Upper lobe of left lung (tissue), 6 donors: ENCODE measurements around the gene ADGRG3. TPM values are rescaled to one million over a fixed set of nuclear protein-coding genes. Genes with fewer than 3 reads are reported as not detected.
"Not testable (repeated sequence)": the region's sequence is repeated elsewhere in the genome, so short reads cannot be mapped to it uniquely, and the experiment has no call there.

Source experiments
- ATAC-seq, 2 donors: fragments of 200-7000 bp; cut with Tn5 transposase; one replicate each; pipeline ENCODE4 v1.9.1; 2022; ENCODE audit warnings: mild to moderate bottlenecking in 2 of 2, moderate library complexity in 2 of 2; ENCODE audit not compliant: low FRiP score in 2 of 2
- DNase-seq, 2 donors: peaks; one replicate each; pipeline ENCODE4 v3.0.0-alpha.2; 2019 to 2020
- H3K27ac ChIP-seq, 4 donors: fragments of 200-600 bp; sonication (generic); one replicate each; pipeline ENCODE4 v1.5.1; 2016 to 2019
- H3K27me3 ChIP-seq, 4 donors: fragments of 200-600 bp; sonication (generic); one replicate each; pipeline ENCODE4 v1.5.1; 2017 to 2019
- H3K36me3 ChIP-seq, 4 donors: fragments of 200-600 bp; sonication (generic); one replicate each; pipeline ENCODE4 v1.5.1; 2016 to 2019
- H3K4me1 ChIP-seq, 4 donors: fragments of 200-600 bp; sonication (generic); one replicate each; pipeline ENCODE4 v1.5.1; 2018 to 2019
- H3K4me3 ChIP-seq, 4 donors: fragments of 200-600 bp; sonication (generic); one replicate each; pipeline ENCODE4 v1.5.1; 2017 to 2019; ENCODE audit warnings: mild to moderate bottlenecking in 2 of 4, moderate library complexity in 1 of 4
- H3K9me3 ChIP-seq, 4 donors: fragments of 200-600 bp; sonication (generic); one replicate each; pipeline ENCODE4 v1.5.1; 2018 to 2019
- CTCF ChIP-seq, 6 experiments: fragments of 450-650 bp in 4 of 6; fragments of 200-600 bp in 2 of 6; sonication (generic) in 2 of 6; IDR thresholded peaks; one replicate each; pipeline ENCODE4 v1.5.1; 2016 to 2019; ENCODE audit warnings: antibody characterized with exemption in 6 of 6
- EP300 ChIP-seq, 4 donors: sonication (generic); formaldehyde crosslinking; IDR thresholded peaks; one replicate each; pipeline ENCODE4 v1.5.1; 2017; ENCODE audit warnings: antibody characterized with exemption in 4 of 4, control low read depth in 2 of 4
- POLR2A ChIP-seq, 4 donors: fragments of 450-650 bp; IDR thresholded peaks; one replicate each; pipeline ENCODE4 v1.5.1; 2016 to 2017; ENCODE audit warnings: antibody characterized with exemption in 4 of 4, mild to moderate bottlenecking in 2 of 4
- POLR2AphosphoS5 ChIP-seq, 2 donors: sonication (generic); formaldehyde crosslinking; IDR thresholded peaks; one replicate each; pipeline ENCODE4 v1.5.1; 2017; ENCODE audit warnings: antibody characterized with exemption in 2 of 2
- WGBS, 2 donors: methylation state at CpG; one replicate each; pipeline ENCODE4 v1.1.5; 2017 to 2018; 5-methylcytosine and 5-hydroxymethylcytosine counted together
- total RNA-seq, 6 donors: library from RNA; depleted of rRNA in 4 of 6; stranded (reverse); fragments of >200 nt in 4 of 6; gene quantifications; one replicate each; pipeline versions ENCODE4 v1.1.0 to v1.2.1, GENCODE V29; 2016 to 2021
- donor health status: DM: no; HTN: no; CAD: no; lungs with moderate emphysema.
- donor health status: DM: no; HTN: yes; CAD: no; lungs with severe emphysema.

Gene ADGRG3
- total RNA-seq, 6 donors from 2014 or later = 3.1 to 17.2 (median 8.4) TPM

GRCh38 chr16:57709663-57710062, 41.6 kb downstream of the ADGRG3 start:
- DNase-seq = no peak
- 77 to 88% methylated on average over 3 of the region's 3 CpGs for WGBS, 2 donors

GRCh38 chr16:57711346-57711745, 43.2 kb downstream of the ADGRG3 start:
- no peaks in the 10 kb centered on the region for H3K36me3 ChIP-seq
- no peaks in the 10 kb centered on the region for H3K9me3 ChIP-seq
- no peak for TF ChIP-seq POLR2A (IDR thresholded peaks at IDR 0.05)
- TF ChIP-seq CTCF (IDR thresholded peaks at IDR 0.05) = no peak
- TF ChIP-seq EP300 (IDR thresholded peaks at IDR 0.05) = no peak
- no peak for TF ChIP-seq POLR2AphosphoS5 (IDR thresholded peaks at IDR 0.05)
- H3K4me1 ChIP-seq = no peaks in the 10 kb centered on the region
- H3K27ac ChIP-seq = no peak overlapping the region
- H3K27me3 ChIP-seq = no peaks in the 10 kb centered on the region
- ATAC-seq (no peak), DNase-seq (no peak)
- H3K4me3 ChIP-seq = no peak overlapping the region
- 79 to 87% methylated on average over 5 of the region's 5 CpGs for WGBS, 2 donors

More at GRCh38 chr16:57709663-57710062, 41.6 kb downstream of the ADGRG3 start:
- Histone ChIP-seq H3K27me3 (no peaks in the 10 kb centered on the region), H3K9me3 (no peaks in the 10 kb centered on the region), H3K4me1 (no peaks in the 10 kb centered on the region), H3K4me3 (no peak overlapping the region), H3K36me3 (no peaks in the 10 kb centered on the region), H3K27ac (no peak overlapping the region)
- ATAC-seq = no peak
- TF ChIP-seq CTCF (IDR thresholded peaks at IDR 0.05) (no peak), POLR2A (IDR thresholded peaks at IDR 0.05) (no peak), EP300 (IDR thresholded peaks at IDR 0.05) (no peak), POLR2AphosphoS5 (IDR thresholded peaks at IDR 0.05) (no peak)

GRCh38 chr16:57711993-57712392, 43.9 kb downstream of the ADGRG3 start:
- WGBS, 2 donors = 88 to 92% methylated on average over 3 of the region's 3 CpGs
- DNase-seq = no peak
- no peak overlapping the region for H3K4me3 ChIP-seq
- no peaks in the 10 kb centered on the region for H3K36me3 ChIP-seq
- TF ChIP-seq POLR2AphosphoS5 (IDR thresholded peaks at IDR 0.05) (no peak), CTCF (IDR thresholded peaks at IDR 0.05) (no peak), POLR2A (IDR thresholded peaks at IDR 0.05) (no peak), EP300 (IDR thresholded peaks at IDR 0.05) (no peak)
- no peaks in the 10 kb centered on the region for H3K9me3 ChIP-seq
- no peaks in the 10 kb centered on the region for H3K4me1 ChIP-seq
- no peak overlapping the region for H3K27ac ChIP-seq
- ATAC-seq = no peak
- no peaks in the 10 kb centered on the region for H3K27me3 ChIP-seq

GRCh38 chr16:57712569-57712968, 44.5 kb downstream of the ADGRG3 start:
- WGBS, 2 donors = 74 to 77% methylated on average over 6 of the region's 6 CpGs
- H3K4me3 ChIP-seq, H3K9me3 ChIP-seq, H3K36me3 ChIP-seq, ATAC-seq, H3K4me1 ChIP-seq, H3K27me3 ChIP-seq, DNase-seq, H3K27ac ChIP-seq: not testable (repeated sequence)

- 87 to 89% methylated on average over 8 of the region's 8 CpGs for WGBS, 2 donors
- Histone ChIP-seq H3K4me1 (no peaks in the 10 kb centered on the region), H3K27me3 (no peaks in the 10 kb centered on the region), H3K9me3 (no peaks in the 10 kb centered on the region), H3K36me3 (no peaks in the 10 kb centered on the region), H3K27ac (no peak overlapping the region), H3K4me3 (no peak overlapping the region)
- TF ChIP-seq POLR2A (IDR thresholded peaks at IDR 0.05) = no peak
- no peak for TF ChIP-seq POLR2AphosphoS5 (IDR thresholded peaks at IDR 0.05)
- ATAC-seq (no peak), DNase-seq (no peak)
Measured at GRCh38 chr16:57713596-57713995, 45.5 kb downstream of the ADGRG3 start.

GRCh38 chr16:57714047-57714446, 45.9 kb downstream of the ADGRG3 start:
- no peak for TF ChIP-seq EP300 (IDR thresholded peaks at IDR 0.05)
- no peak for TF ChIP-seq POLR2AphosphoS5 (IDR thresholded peaks at IDR 0.05)
- no peak for TF ChIP-seq CTCF (IDR thresholded peaks at IDR 0.05)
- Histone ChIP-seq H3K9me3 (no peaks in the 10 kb centered on the region), H3K27ac (no peak overlapping the region), H3K27me3 (no peaks in the 10 kb centered on the region), H3K4me3 (no peak overlapping the region), H3K4me1 (no peaks in the 10 kb centered on the region), H3K36me3 (no peaks in the 10 kb centered on the region)
- 88 to 95% methylated on average over 6 of the region's 6 CpGs for WGBS, 2 donors
- DNase-seq = no peak
- ATAC-seq = no peak
